GM18951 (cell line): ENCODE results near the gene GUK1.

Experiments
- POLR2A ChIP-seq: IDR thresholded peaks from 4 replicates; pipeline ENCODE4 v1.6.1; 2011; ENCODE audit warnings: mild to moderate bottlenecking; ENCODE audit not compliant: insufficient read length, insufficient read depth; ENCODE audit errors: extremely low read depth
- in situ Hi-C: fragments of 300-500 bp; cut with MboI; formaldehyde crosslinking; loops from one replicate; pipeline ENCODE4 v1.12.0; 2022; ENCODE audit warnings: low sequenced_read_pairs, mixed read lengths, inconsistent platforms; ENCODE audit not compliant: unreplicated experiment

GUK1 gene, protein sequence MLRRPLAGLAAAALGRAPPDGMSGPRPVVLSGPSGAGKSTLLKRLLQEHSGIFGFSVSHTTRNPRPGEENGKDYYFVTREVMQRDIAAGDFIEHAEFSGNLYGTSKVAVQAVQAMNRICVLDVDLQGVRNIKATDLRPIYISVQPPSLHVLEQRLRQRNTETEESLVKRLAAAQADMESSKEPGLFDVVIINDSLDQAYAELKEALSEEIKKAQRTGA

GRCh38 chr1:228139931-228140723, at the start of gene GUK1:
GUK1 (plus strand) TSS chr1:228140279; CDS start chr1:228140303, 24 bp downstream.
- TF ChIP-seq POLR2A = peak; percentile 95

DNA sequence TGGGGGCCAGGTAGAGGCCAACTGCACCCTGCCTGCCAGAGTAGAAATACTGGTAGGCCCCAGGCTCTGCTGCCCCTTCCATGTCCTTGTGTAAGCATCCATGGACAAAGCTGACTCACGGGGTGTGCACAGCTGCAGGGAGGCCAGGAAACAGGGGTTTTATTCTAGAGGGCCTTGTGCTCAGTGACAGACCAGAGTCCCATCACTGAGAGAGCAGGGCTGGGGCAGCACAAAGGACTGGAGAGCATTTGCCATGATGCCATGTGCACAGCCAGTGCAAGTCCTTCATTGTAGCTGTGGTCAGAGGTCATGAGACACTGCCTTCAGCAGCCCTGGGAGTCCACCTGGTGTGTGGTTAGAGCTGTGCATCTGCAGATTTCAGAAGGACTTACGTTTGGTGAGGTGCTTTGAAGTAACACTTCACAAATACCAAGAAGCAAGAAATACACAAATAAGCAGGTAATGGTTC, 49.4 kb upstream of the GUK1 start:
- in situ Hi-C loops = no loop called here
- no peak for TF ChIP-seq POLR2A

More at GRCh38 chr1:228139931-228140723, at the start of gene GUK1:
- in situ Hi-C loops = no loop called here

- TF ChIP-seq POLR2A = no peak
- in situ Hi-C loops = no loop called here
Measured at GRCh38 chr1:228091084-228091483, 49.0 kb upstream of the GUK1 start.

GRCh38 chr1:228092342-228093049, 47.6 kb upstream of the GUK1 start:
- TF ChIP-seq POLR2A = no peak
- in situ Hi-C loops = no loop called here

DNA sequence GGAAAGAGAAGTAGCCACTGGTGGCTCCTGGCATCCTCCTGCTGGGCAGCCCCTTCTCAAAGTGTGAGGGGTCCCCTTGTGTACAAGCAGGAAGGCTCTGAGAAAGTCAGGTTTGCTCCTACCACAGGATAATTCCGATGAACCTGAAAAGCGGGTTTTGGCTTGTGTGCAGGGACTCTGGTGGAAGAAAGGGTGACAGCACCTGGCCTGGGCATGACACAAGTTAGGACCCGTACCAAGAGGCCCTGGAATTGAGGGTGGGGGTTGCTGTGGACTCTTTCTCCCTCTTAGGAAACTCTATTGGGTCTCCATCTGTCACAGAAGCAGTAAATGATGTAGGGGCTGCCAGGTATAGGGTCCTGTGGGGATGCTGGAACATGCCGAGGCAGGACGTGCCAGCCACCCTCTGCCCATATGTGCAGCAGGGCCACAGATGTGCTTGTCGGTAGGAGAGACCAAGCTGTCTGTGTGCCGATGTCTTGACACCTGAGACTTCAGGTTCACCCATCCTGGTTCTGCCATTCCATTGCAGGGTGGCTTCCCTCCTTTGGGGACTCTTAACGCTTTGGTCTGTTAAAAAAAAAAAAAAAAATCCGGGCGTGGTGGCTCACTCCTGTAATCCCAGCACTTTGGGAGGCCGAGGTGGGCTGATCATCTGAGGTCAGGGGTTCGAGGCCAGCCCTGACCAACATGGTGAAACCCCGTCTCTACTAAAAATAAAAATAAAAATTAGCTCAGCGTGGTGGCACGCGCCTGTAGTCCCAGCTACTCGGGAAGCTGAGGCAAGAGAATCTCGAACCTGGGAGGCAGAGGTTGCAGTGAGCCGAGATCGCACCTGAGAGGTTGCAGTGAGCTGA, 46.8 kb upstream of the GUK1 start:
- no peak for TF ChIP-seq POLR2A
- in situ Hi-C loops = no loop called here

GRCh38 chr1:228094432-228095016, 45.6 kb upstream of the GUK1 start:
- TF ChIP-seq POLR2A = no peak
- in situ Hi-C loops = no loop called here

GRCh38 chr1:228095161-228095560, 44.9 kb upstream of the GUK1 start:
- TF ChIP-seq POLR2A = no peak
- in situ Hi-C loops = no loop called here

GRCh38 chr1:228095938-228096337, 44.1 kb upstream of the GUK1 start:
- no peak for TF ChIP-seq POLR2A
- in situ Hi-C loops = no loop called here

DNA sequence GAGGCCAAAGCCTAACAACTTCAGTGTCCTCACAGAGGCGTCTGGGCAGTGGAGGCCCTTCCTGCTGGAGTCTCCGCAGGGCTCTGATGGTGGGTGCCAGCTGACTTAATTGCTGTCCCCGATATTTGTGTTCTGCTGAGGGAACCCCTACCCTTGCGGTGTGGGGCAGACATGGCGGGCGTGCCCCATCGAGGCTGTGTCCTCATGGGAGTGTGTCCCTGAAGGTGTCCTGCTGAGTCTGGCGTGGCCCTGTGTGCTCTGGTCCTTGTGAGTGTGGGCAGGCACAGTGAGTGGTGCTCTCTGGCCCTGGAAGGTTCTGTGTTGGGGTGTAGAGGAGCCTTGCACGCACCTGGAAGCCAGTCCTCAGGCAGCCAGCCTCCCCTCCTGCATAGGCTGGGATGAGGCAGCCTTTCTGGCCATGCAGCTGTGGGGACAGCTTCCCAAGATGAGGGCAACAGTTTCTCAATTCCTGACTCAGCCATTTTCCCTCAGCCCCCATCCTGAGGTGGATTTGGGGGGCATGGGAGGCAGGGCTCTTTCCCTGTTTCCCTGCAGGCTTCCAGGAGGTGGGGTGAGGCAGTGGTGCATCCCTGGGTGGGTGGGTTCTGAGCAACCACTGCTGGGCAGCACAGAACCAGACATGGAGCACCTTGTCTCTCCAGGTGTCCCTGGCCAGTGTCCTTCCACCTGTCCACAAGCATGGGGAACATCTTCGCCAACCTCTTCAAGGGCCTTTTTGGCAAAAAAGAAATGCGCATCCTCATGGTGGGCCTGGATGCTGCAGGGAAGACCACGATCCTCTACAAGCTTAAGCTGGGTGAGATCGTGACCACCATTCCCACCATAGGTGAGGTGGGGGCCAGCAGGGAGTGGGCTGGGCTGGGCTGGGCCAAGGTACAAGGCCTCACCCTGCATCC, 43.4 kb upstream of the GUK1 start:
- in situ Hi-C loops = no loop called here
- TF ChIP-seq POLR2A = peak; percentile 25

DNA sequence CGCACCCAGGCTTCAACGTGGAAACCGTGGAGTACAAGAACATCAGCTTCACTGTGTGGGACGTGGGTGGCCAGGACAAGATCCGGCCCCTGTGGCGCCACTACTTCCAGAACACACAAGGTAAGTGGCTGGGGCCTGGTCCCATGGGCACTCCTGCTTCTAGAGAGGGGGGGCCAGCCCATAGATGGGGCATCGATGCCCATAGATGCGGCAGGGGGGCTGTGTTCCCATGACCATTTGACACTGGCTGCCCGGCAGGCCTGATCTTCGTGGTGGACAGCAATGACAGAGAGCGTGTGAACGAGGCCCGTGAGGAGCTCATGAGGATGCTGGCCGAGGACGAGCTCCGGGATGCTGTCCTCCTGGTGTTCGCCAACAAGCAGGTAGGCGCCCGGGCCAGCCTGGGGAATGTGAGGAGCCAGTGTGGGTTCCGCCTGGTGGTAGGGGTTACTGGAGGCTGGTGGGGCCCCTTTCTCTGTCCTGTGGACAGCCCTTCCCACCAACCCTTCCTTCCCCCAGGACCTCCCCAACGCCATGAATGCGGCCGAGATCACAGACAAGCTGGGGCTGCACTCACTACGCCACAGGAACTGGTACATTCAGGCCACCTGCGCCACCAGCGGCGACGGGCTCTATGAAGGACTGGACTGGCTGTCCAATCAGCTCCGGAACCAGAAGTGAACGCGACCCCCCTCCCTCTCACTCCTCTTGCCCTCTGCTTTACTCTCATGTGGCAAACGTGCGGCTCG, 42.6 kb upstream of the GUK1 start:
- no peak for TF ChIP-seq POLR2A
- in situ Hi-C loops = no loop called here
